ENCODE measurements around the gene CRACDL.
"Not testable (repeated sequence)": the region's sequence is repeated elsewhere in the genome, so short reads cannot be mapped to it uniquely, and the experiment has no call there.

Gene CRACDL

DNA sequence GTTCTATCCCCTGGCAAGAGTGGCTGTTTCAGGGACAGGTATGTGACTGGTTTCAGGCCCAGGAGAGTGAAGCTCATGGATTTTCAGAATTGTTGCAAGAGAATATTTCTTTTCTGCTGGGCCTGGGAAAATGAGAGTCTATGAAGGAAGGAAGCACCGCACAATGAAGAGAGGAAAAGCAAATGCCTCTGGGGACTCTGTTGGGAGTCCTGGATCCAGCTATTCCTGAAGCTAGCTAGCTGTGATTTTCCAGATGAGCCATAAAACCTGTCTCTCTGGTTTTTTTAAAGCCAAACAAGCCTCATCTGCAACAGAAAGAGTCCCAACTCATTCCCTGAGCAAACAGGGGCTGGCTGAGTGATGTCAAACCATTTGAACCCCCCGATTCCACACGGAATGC is 53.7 kb downstream of the CRACDL start:
- DNase-seq = no peak

DNA sequence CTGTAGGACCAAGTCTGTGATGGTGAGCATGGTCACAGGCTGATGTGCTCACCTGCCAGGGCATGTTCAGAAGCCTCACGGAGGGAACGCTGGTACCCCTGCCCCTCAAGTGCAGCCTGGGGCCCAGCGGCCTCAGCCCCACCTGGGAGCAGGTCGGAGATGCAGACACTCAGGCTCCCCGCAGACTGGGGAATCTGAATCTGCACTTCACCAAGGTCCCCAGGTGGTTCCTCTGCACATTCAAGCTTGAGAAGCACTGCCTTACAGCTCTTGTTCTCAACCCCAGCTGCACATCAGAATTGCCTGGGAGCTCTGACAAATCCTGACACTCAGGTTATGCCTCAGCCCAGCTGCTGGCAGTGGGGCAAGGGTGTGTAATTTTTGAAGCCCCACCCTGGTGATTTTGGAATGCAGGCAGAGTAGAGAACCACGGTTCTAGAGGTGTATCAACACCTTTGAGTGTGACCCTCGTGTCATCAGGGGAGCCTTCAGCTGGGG is 54.8 kb downstream of the CRACDL start:
- DNase-seq = no peak

DNA sequence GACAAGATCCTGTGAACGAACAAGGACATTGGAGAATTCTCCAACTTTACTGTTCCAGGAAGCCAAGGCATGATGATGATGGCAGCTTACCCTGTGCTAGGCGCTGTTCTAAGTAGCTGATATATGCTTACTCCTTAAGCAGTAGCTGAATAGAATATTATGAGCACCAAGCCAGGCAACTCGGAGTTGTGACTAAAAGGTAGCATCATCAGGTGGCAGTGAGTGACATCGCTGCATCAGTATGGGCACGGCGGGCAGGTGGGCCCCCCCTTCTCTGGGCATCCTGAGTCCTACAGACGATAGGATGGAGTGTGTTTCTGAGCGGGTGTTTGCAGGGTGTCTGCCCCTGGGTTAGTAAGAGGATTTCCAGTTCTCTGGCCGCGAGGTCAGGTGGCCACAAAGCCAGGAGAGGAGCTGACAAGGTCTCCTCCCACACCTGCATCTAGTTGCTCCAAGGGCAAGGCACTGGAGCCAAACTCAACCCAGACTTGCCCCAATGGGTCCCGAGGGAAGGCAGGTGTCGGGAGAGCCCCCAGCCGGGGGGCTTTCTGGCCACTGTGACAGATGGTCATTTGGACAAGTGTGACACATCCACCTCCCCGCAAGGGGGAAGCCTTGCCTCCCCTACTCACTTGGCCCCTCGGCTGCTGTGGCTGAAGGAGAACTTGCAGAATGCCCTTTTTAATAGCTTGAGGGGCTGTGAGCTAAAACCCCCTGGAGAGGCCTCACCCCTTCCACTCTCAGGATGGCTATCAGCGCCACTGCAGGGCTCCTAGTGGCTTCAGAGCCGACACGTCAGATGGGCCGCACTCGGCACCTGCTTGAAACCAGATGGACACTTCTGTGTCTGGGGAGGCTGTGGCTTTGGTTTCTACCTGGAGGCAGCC is 55.5 kb downstream of the CRACDL start:
- no peak for DNase-seq

DNA sequence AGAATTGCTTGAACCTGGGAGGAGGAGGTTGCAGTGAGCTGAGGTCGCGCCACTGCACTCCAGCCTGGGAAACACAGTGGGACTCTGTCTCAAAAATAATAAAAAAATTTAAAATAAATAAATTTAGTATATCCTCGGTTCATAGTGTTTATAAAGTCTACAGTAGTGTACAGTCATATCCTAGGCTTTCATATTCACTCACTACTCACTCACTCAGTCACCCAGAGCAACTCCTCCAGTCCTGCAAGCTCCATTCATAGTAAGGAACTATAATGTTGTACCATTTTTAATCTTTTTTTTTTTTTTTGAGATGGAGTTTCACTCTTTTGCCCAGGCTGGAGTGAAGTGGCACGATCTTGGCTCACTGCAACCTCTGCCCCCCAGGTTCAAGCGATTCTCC is 58.4 kb downstream of the CRACDL start:
- DNase-seq = not testable (repeated sequence)

DNA sequence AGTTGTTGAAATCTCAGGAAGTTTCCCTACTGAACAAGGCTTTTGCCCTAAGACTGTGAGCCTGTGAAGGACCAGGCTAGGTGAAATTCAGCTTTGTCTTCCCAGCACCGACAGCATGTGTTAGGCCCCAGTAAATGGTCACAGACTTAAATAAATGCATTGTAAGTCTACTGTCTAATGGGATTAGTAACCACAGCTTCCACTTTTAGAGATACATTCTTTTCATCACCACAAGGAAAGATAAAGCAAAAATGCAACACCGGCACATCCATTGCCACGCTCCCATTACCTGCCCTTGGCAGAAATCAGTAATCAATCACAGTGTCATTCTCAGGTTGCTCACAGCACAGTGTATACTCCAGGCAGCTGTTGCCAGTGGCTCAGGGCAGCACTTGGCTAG is 59.3 kb downstream of the CRACDL start:
- no peak for DNase-seq

DNA sequence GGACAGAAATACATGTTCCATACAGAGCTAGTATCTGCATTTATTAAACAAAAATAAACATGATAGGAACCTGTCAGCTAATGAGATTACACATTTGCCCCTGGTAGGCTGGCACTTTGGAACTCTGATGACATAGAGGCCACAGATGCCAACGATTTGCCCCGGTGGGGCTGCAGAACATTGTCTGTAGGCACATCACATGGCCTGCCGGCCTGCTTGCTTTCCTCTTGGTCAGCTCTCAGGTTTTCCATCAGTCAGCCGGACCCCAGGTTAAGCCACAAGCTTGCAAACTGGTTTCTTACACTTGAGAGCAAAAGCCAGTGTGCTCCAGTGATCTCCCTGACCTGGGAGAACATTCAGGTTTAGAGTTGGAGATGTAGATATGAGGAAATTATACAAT is 60.3 kb downstream of the CRACDL start:
- no peak for DNase-seq

DNA sequence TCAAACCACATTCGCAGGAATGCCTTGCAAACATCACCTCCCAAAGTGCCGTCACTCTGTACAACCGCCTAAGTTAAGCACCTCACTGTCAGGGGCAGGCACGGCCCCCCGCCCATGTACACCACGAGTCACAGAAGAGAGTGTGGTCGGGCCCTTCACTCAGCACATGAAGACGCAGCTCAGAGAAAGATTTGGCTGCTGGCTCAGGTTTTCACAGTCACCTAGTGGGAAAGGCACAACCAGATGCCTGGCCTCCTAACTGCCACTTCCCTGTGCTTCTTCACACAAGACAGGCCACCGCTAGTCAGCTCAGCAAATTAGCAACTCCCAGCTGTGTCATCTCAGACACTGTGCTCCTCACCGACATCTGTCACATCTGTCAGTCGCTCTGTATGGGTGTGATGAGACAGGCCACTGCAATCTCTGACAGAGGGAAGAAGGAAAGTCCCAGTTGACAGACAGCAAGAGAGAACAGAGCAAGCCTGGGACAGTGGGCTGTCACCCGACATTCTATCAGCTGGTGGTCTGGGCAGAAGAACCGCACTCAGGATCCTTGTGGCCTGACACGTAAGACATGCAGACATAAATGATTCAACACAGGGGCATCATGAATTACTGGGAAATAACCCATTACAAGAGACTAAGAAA is 60.8 kb downstream of the CRACDL start:
- no peak for DNase-seq

DNA sequence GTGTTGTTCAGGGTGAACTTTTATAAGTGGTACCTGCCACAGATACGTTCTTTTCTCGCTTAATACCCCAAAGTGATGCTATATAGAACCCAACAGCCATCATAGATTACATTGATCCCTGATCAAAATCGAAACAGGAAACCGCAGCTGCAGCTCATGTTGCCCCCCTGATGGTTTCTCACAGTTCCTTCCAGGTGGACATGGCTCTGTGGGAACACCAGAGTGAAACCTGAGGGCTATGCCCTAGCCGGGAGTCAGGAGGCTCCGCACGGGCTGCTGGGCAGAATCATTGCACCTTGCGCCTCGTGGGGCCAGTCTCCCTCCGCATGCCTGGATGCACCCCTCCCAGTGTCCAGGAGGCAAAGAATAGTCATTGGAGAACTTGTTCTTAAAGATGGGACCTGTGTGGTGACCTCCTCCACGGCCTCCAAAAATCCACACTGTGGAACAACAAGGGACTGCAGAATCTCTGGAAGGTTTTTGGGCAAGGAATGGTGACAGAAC is 61.8 kb downstream of the CRACDL start:
- DNase-seq = no peak

DNA sequence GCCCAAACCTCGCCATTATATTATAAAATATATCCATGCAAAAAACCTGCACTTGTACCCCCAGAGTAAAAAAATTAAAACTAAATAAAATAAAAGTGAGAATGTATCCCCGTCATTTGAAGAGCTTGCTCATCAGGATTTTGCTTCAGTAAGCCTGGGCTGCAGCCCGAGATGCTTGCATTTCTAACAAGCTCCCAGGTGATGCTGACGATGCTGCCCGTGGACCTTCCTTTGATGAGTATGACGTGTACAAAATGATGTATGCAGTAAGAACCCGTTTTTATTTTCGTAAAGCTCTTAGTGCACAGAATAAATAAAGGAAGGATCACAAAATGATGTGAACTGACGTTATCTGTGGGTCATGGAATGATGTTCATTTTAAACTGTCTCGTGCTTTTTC is 63.5 kb downstream of the CRACDL start:
- DNase-seq = no peak

DNA sequence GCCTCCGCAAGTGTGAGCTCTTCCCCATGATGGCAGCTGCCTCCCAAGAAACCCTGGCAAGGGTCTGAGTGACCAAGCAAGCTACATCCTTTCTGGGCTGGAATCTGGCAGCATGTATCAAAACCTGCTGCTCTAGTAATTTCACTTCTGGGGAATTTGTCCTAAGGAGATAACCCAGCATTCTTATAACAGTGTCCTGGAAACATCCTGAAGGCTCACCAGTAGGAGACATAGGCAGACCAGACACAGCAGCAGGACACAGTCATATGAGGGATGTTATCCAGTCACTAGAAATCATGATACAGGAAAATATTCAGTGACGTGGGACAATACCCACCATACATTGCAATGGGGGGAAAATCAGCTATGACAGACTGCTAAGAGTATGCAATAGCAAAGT is 64.5 kb downstream of the CRACDL start:
- no peak for DNase-seq

DNA sequence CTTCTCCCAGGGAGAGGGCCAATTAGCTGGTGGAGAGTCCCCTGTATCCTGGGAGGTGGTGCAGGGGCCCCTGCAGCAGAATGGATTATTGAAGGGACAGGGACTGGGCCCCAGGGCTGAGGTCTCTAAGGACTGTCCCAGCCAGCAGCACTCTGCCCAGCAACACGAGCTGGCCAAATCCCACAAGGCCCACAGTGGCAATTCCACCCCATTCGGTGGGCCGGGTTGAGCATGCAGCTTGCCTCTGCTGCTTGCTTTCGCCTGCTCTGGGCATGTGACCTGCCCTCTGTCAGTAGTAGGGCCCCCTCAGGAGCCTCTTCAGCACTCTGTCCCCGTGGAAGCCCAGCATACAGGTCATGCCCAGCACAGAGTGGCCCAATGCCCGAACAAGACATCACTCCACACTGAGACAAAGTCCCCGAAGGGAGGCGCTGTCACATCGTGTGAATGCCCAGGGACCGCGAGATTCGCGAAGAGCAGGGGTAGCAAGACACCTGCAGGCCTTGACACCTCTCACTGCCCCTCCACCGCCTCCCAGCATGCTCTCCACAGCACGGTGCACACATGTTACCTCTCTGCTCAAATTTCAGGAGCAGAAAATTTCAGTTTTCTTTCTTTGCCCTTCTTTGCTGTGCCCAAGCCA is 65.4 kb downstream of the CRACDL start:
- no peak for DNase-seq

DNA sequence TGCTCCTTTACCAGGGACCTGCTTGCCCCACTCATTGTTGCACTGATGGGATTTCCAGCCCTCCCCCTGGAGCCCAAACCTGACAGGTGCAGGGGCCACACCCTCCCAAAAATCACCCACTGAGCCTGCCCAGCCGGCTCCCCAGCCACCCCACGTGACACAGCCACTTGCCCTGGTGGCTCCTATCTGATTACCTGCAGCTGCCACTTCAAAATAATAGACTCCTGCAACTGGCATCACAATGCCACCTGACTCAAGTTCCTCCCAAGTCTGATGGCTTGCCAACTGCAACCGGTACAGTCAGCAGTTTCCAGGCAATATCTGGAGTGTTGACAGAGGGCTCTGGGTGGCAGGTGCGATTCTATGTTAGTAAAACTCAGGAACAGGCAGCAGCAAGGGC is 66.2 kb downstream of the CRACDL start:
- no peak for DNase-seq

DNA sequence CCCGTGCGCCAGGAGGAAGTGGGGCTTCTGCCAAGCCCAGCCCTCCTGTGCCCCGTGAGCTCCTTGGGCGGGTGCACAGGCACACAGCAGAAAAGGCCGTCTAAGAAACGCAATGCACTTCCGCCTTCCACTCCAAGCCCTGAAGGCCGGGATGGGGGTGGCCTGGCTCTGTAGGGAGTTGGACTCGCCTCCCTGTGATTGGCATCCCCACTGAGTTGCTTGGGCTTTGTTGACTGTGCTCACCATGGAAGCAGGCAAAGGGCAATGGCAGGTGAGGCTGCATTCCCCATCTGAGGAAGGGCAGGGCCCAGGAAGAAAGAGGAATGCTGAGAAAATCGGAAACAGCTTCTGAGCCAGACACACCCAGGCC is 66.8 kb downstream of the CRACDL start:
- DNase-seq = no peak

DNA sequence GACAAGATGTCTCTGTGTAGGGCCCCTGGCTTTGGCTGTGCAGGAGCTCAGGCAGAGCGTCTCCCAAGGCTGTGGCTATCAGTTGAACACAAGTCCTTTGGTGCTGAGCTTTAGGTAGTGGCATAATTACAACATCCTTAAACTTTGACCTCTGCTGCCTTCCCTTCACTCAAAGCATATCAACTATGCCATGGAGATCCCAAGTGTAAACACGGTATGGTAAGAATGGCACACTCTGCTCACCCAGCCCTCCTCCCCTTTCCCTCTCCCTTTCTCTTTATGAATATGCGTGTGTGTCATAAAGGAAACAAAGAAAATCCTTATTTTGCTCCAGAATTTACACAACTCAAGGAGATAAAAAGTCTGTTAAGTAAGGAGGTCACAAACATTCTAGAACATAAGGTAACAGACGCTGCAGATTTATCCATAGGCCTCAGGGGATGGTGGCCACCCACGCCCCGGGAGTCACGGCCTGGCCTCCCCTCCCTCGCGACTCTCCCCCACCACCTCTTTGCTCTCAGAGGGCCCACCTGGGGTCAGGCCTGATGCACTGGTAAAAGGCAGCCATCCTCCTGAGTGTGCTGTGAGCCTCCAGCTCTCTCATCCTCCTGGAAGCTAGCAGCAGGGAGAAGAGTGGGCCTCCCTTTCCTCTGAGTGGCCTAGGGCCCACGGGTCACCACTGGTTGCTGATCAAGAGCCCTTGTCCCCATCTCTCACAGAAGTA is 67.3 kb downstream of the CRACDL start:
- DNase-seq = no peak

DNA sequence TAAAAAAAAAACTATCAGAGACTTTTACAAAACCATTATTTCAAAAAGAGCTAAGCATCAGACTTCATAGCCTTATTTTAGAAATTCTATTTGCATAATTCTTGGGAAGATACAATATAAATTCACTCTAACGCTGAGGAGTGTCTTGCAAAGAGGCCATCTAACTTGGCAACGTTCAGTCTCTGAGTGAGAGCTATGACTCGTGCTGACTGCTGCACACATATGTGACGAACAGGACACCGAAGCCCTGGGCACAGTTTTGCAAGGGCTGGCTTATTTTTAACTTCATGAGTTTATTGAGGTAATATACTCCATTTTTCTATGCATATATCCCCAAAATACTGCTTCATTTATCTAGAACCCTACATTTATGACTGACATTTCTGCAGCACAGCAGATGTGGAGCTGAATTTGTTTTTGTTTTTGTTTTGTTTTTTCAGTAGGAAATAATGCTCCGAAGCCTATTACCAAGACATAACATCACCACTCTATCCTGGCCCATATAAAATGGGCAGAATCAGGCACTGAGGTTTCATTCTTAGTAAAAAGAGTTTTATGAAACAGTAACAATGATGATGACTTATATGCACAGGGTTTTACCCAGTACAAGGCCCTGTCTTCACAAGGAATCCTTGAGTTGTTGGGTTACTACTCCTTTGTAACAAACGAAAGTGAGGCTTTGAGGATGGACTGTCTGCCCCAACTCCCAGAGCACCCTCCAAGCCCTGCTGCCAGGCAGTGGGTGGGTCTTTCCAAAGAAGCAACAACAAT is 68.3 kb downstream of the CRACDL start:
- DNase-seq = no peak

DNA sequence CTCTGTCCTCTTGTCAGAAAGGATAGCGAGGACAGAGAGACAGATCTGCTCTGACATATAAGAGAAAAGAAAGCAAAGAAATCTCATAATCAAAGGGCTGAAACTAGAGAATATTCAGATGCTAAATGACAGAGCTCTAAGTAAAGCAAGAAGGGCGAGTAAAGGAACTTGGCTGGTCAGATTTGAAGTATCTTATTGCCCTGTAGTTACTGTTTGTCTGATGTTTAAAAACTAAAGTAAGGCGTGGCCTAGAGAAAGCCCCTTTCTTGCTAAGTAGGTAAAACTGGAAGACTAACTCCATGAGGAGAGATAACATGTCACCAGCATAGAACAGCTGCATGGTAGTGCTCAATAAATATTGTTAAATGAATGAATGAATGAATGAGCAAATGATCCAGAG is 70.0 kb downstream of the CRACDL start:
- DNase-seq = no peak

DNA sequence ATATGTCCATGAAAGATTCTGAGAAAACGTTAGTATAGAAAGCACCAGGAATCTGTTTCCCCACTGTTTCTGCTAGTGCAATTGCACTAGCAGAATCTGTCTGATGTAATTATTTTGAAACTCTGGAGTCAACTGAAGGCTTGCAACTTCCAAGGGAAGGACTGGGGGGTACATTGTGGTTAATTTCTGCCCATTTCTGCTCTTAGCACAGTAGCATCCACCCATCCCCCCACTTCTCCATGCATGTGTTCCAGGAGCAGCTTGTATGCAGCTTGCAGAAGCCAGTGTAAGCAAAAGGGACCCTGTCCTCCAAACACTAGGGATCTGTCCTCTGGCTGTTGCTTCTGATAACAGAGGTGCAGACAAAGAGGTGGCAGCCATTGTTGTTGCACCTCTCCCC is 74.4 kb downstream of the CRACDL start:
- no peak for DNase-seq

DNA sequence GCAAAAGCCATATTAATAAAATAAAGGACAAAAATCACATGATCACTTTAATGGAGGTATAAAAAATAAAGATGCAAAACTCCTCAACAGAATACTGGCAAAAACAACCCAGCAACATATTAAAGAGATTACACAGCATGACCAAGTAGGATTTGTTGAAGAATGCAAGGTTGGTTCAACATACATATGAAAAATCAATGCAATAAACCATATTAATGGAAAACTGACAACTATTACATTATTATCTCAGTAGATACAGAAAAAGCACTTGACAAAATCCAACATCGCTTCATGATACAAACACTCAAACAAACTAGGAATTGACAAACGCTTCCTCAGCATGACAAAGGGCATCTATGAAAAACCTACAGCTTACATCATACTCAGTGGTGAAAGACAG is 76.7 kb downstream of the CRACDL start:
- DNase-seq = no peak

DNA sequence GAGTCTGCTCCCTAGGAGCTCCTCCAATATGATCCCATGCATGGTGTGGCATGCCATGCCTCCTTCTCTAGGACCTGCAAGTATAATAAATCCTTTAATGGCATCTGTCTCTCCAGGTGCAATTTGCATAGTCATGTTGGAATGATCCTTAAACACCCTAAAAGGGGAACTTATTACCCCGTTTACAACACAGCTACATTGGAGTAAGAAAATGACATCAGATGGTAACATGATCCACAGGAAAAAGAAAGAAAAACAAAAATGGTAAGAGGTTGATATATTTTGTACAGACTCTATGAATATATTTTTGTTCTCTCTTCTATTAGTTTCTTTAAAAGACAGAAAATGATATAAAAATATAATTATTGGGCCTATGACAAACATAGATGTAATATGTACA is 79.0 kb downstream of the CRACDL start:
- no peak for DNase-seq

DNA sequence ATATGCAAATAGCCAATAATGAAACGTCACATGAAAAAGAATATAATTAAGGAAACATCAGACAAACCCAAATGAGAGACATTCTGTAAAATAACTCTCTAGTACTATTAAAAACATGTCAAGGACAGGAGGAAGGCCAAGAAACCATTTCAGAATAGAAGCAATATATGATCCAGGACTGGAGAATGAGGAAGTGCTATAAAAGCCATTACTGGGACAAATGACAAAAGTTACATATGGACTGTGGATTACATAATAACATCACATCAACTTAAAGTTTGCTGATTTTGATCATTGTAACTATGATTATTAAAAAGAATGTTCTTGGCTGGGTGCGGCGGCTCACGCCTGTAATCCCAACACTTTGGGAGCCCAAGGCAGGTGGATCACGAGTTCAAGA is 81.3 kb downstream of the CRACDL start:
- DNase-seq = no peak

DNA sequence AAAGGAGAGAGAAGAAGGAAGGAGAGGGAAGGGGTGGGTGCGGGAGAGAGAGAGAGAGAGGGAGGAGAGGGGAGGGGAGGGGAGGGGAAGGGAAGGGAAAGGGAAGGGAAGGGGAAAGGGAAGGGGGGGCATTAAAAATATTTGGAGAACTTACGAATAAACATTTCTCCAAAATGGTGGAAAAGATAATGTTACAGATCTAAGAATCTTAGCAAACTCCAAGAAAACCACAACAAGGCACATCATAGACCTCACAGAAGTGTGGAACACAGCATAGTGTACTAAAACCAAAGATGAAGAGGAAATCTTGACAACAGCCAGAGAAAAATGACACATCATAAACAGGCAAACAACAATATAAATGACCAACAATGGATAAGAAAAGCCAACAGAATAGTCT is 83.1 kb downstream of the CRACDL start:
- no peak for DNase-seq

DNA sequence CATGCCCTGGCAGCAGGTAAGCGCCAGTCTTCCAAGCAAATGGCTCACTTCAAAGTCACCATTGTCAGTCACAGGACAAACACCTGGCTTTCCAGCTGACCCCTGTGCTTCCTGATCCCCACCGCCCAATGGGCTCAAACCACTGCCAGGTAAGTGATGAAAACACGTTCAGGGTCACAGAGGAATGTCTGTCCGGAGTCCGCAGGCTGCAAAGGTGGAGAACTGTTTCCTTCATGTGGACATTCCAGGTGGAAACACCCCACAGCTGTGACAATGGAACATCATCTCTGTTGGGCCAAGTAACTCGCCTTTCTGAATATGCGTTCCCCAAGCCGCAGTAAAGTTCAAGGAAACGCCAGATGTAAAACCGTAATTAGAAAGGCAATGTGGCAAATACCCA is 86.0 kb downstream of the CRACDL start:
- no peak for DNase-seq
